Measurements from ENCODE around the gene RGL1.

RGL1 gene

GRCh38 chr1:183936009-183936408 is 131.1 kb downstream of the RGL1 start:
- no peaks in the 10 kb centered on the region for H4K20me1 ChIP-seq (ENCODE audit: control insufficient read depth, insufficient read depth, low read depth, low read length)

GRCh38 chr1:183936791-183937190 is 131.9 kb downstream of the RGL1 start:
- Histone ChIP-seq H3K27me3 (ENCODE audit: control insufficient read depth, low read length) (peaks cover 12% of the 10 kb centered on the region), H3K27ac (ENCODE audit: low read depth, low read length) (no peak overlapping the region), H3K4me3 (ENCODE audit: low read length) (no peak overlapping the region), H3K79me2 (ENCODE audit: control insufficient read depth, low read length) (no peaks in the 10 kb centered on the region), H3K36me3 (ENCODE audit: control insufficient read depth, low read length) (no peaks in the 10 kb centered on the region), H3K4me1 (ENCODE audit: control insufficient read depth, low read length) (no peaks in the 10 kb centered on the region), H3K4me2 (ENCODE audit: low read length) (no peak overlapping the region), H4K20me1 (ENCODE audit: control insufficient read depth, insufficient read depth, low read depth, low read length) (no peaks in the 10 kb centered on the region), H3F3A (ENCODE audit: control insufficient read depth, insufficient read depth) (no peaks in the 10 kb centered on the region), H3K9me3 (ENCODE audit: control insufficient read depth, insufficient read depth, low read length) (no peaks in the 10 kb centered on the region), H3K9me2 (replicated peaks; ENCODE audit: control insufficient read depth, low read length) (no peaks in the 10 kb centered on the region)
- TF ChIP-seq CTCF (IDR thresholded peaks at IDR 0.05; ENCODE audit: low read depth, low read length, poor library complexity, severe bottlenecking) (no peak), EZH2phosphoT487 (IDR thresholded peaks at IDR 0.05; ENCODE audit: borderline replicate concordance, low read length) (no peak)

More at GRCh38 chr1:183936009-183936408, 131.1 kb downstream of the RGL1 start:
- TF ChIP-seq CTCF (IDR thresholded peaks at IDR 0.05; ENCODE audit: low read depth, low read length, poor library complexity, severe bottlenecking) (no peak), EZH2phosphoT487 (IDR thresholded peaks at IDR 0.05; ENCODE audit: borderline replicate concordance, low read length) (no peak)
- Histone ChIP-seq H3K4me2 (ENCODE audit: low read length) (no peak overlapping the region), H3K4me3 (ENCODE audit: low read length) (no peak overlapping the region), H3K27me3 (ENCODE audit: control insufficient read depth, low read length) (peaks cover 12% of the 10 kb centered on the region), H3K36me3 (ENCODE audit: control insufficient read depth, low read length) (no peaks in the 10 kb centered on the region), H3K27ac (ENCODE audit: low read depth, low read length) (no peak overlapping the region), H3F3A (ENCODE audit: control insufficient read depth, insufficient read depth) (no peaks in the 10 kb centered on the region), H3K9me3 (ENCODE audit: control insufficient read depth, insufficient read depth, low read length) (no peaks in the 10 kb centered on the region), H3K9me2 (replicated peaks; ENCODE audit: control insufficient read depth, low read length) (no peaks in the 10 kb centered on the region), H3K4me1 (ENCODE audit: control insufficient read depth, low read length) (no peaks in the 10 kb centered on the region), H3K79me2 (ENCODE audit: control insufficient read depth, low read length) (no peaks in the 10 kb centered on the region)

GRCh38 chr1:183937611-183938010 is 132.7 kb downstream of the RGL1 start:
- TF ChIP-seq CTCF (IDR thresholded peaks at IDR 0.05; ENCODE audit: low read depth, low read length, poor library complexity, severe bottlenecking), result no peak
- no peak for TF ChIP-seq EZH2phosphoT487 (IDR thresholded peaks at IDR 0.05; ENCODE audit: borderline replicate concordance, low read length)
- no peak overlapping the region for H3K27ac ChIP-seq (ENCODE audit: low read depth, low read length)
- H3K9me2 ChIP-seq (replicated peaks; ENCODE audit: control insufficient read depth, low read length), result no peaks in the 10 kb centered on the region
- no peaks in the 10 kb centered on the region for H3K9me3 ChIP-seq (ENCODE audit: control insufficient read depth, insufficient read depth, low read length)
- H3K27me3 ChIP-seq (ENCODE audit: control insufficient read depth, low read length), result peaks cover 12% of the 10 kb centered on the region
- H3K4me3 ChIP-seq (ENCODE audit: low read length), result no peak overlapping the region
- no peaks in the 10 kb centered on the region for H3F3A ChIP-seq (ENCODE audit: control insufficient read depth, insufficient read depth)
- no peaks in the 10 kb centered on the region for H3K79me2 ChIP-seq (ENCODE audit: control insufficient read depth, low read length)
- no peaks in the 10 kb centered on the region for H4K20me1 ChIP-seq (ENCODE audit: control insufficient read depth, insufficient read depth, low read depth, low read length)
- H3K36me3 ChIP-seq (ENCODE audit: control insufficient read depth, low read length), result no peaks in the 10 kb centered on the region
- no peaks in the 10 kb centered on the region for H3K4me1 ChIP-seq (ENCODE audit: control insufficient read depth, low read length)
- H3K4me2 ChIP-seq (ENCODE audit: low read length), result no peak overlapping the region

GRCh38 chr1:183941001-183941400 is 136.1 kb downstream of the RGL1 start:
- Histone ChIP-seq H3K27ac (ENCODE audit: low read depth, low read length) (no peak overlapping the region), H3K4me2 (ENCODE audit: low read length) (no peak overlapping the region), H3K79me2 (ENCODE audit: control insufficient read depth, low read length) (no peaks in the 10 kb centered on the region), H3K4me1 (ENCODE audit: control insufficient read depth, low read length) (no peaks in the 10 kb centered on the region), H3K4me3 (ENCODE audit: low read length) (no peak overlapping the region), H4K20me1 (ENCODE audit: control insufficient read depth, insufficient read depth, low read depth, low read length) (no peaks in the 10 kb centered on the region), H3K27me3 (ENCODE audit: control insufficient read depth, low read length) (no peaks in the 10 kb centered on the region), H3F3A (ENCODE audit: control insufficient read depth, insufficient read depth) (no peaks in the 10 kb centered on the region), H3K9me2 (replicated peaks; ENCODE audit: control insufficient read depth, low read length) (no peaks in the 10 kb centered on the region), H3K36me3 (ENCODE audit: control insufficient read depth, low read length) (no peaks in the 10 kb centered on the region), H3K9me3 (ENCODE audit: control insufficient read depth, insufficient read depth, low read length) (no peaks in the 10 kb centered on the region)
- no peak for TF ChIP-seq EZH2phosphoT487 (IDR thresholded peaks at IDR 0.05; ENCODE audit: borderline replicate concordance, low read length)
- TF ChIP-seq CTCF (IDR thresholded peaks at IDR 0.05; ENCODE audit: low read depth, low read length, poor library complexity, severe bottlenecking), result no peak

Measured in DOHH2 (cell line).